GM19468 (cell line): ENCODE data around the gene VCAN.

Experiments used
- ATAC-seq: cut with Tn5 transposase; IDR thresholded peaks from one replicate; pipeline ENCODE4 v1.9.1; 2021; ENCODE audit warnings: mild to moderate bottlenecking, moderate library complexity, moderate number of reproducible peaks; ENCODE audit not compliant: unreplicated experiment; ENCODE audit errors: extremely low read depth

Gene VCAN

DNA sequence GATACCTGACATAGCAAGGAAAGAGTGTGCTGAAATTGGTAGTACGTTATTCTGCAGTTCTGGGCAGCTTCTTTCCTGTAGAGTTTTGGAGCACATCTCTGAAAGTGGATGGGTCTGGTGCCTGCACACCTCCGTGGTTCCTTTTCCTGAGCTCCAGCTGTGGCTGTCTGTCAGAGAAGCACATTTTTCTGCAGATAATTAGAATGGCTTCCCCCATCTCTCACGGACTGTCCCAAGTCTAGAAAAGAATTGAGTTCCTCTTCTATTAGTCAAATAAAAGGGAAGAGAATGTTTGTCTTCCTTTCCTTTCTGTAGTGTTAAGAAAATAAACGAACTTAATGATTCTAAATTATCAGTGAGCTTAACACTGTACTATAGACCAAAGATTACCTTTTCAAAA is 55.7 kb downstream of the VCAN start:
- ATAC-seq = no peak

DNA sequence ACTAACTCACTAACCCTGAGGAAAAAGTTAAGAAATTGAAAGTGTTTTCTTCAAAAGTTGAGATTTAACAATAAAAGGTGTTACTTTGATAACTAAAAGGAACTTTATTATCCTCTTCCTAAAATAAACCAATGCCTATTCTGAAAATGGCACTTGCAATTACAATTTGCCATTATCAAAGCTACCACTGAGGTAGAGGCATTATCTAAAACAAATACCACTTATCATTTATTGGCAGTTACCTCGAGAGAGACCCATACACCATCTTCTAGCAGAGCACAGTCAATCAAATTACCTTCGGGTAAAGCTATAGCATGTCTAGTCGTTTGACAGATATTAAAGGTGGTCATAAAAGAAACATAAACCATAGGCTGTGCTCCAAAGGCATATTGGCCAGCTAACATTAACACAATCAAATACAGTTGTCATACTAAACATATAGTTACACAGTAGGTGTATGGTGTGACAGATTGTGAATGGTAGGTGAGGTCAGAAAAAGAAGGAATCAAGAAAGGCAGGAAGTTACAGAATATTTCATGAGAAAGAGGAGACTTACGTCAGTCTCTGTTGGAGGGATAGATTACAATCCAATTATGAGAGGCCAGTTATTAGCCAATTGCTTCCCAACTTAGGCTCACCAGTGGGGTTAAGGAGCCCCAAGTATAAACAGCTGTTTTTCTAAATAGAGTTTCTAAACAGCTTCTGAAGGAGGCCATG is 56.3 kb downstream of the VCAN start:
- ATAC-seq = no peak

DNA sequence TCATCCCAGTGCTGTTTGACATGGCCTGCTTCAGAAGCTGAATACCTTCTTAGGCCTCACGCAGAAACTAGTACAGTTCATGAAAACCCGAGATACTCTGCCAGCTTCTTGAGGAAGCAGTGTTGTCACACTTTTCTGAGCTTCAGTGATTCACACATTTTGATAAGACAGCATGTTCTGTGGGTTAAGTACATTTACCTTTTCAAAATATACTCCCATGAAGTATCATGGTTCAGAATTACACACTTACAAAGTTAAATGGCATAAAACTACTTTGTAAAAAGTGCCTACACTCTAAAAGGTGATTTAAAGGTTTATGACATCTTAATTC is 56.9 kb downstream of the VCAN start:
- no peak for ATAC-seq

DNA sequence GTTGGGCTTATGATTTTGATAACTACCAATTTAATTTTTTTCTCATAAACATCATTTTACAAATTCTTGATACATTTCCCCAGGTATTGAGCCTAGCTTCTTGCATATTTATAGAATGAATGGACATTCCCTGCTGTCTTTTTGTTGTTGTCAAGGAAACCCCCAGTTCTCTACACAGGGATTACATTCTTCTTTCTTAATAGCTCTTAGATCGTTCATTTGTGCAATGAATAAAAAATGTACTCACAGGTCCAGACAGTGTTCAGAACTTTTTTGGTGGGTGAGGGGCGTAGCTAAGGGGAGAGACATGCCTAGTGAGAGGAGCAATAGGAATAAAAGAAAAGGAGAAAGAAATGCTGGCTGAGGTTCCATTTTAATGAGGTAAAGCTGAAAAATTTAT is 58.6 kb downstream of the VCAN start:
- ATAC-seq = no peak

DNA sequence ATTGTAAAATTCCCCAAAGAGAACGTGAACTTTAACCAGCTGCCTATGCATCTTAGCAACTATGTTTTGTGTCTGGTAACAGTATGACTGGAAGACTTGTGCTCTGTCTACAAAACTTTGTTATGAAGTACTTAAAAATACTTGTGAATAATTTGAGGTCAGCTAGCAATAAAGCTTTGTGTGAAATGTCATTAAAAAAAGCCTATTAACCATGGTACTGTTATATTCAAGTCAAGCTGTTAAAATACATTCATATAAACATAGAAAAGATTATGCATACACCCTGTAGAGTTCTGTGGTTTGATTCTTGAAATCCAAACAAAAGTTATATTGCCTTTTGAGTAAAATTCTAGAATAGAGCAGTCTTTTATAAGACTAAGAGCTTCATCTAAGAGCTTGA is 60.1 kb downstream of the VCAN start:
- ATAC-seq = no peak

DNA sequence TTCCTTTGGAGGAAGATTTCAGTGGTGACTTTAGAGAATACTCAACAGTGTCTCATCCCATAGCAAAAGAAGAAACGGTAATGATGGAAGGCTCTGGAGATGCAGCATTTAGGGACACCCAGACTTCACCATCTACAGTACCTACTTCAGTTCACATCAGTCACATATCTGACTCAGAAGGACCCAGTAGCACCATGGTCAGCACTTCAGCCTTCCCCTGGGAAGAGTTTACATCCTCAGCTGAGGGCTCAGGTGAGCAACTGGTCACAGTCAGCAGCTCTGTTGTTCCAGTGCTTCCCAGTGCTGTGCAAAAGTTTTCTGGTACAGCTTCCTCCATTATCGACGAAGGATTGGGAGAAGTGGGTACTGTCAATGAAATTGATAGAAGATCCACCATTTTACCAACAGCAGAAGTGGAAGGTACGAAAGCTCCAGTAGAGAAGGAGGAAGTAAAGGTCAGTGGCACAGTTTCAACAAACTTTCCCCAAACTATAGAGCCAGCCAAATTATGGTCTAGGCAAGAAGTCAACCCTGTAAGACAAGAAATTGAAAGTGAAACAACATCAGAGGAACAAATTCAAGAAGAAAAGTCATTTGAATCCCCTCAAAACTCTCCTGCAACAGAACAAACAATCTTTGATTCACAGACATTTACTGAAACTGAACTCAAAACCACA is 67.4 kb downstream of the VCAN start:
- peak; percentile 56 for ATAC-seq

DNA sequence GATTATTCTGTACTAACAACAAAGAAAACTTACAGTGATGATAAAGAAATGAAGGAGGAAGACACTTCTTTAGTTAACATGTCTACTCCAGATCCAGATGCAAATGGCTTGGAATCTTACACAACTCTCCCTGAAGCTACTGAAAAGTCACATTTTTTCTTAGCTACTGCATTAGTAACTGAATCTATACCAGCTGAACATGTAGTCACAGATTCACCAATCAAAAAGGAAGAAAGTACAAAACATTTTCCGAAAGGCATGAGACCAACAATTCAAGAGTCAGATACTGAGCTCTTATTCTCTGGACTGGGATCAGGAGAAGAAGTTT is 67.9 kb downstream of the VCAN start:
- no peak for ATAC-seq

DNA sequence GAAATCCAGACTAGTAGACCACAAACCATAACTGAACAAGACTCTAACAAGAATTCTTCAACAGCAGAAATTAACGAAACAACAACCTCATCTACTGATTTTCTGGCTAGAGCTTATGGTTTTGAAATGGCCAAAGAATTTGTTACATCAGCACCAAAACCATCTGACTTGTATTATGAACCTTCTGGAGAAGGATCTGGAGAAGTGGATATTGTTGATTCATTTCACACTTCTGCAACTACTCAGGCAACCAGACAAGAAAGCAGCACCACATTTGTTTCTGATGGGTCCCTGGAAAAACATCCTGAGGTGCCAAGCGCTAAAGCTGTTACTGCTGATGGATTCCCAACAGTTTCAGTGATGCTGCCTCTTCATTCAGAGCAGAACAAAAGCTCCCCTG is 68.6 kb downstream of the VCAN start:
- no peak for ATAC-seq

GRCh38 chr5:83540783-83541182 is 69.2 kb downstream of the VCAN start:
- no peak for ATAC-seq

DNA sequence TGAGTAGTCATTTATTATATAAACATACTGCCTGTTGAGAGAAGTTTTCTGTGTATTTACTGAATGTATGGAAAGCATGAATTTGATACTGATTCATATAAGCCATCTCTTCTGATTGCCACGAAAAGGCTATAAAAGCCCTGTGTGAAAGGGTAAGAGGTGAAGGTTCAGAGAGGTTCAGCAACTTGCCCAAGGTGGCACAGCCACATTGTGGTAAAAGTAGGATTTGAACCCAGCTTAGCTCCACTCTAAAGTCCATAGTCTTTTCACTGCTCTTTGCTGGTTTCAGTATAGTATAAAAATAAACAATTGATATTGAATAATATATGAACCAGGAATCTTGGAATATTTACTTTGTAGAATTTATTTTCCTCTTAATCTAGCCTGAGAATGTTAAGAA is 71.3 kb downstream of the VCAN start:
- no peak for ATAC-seq

DNA sequence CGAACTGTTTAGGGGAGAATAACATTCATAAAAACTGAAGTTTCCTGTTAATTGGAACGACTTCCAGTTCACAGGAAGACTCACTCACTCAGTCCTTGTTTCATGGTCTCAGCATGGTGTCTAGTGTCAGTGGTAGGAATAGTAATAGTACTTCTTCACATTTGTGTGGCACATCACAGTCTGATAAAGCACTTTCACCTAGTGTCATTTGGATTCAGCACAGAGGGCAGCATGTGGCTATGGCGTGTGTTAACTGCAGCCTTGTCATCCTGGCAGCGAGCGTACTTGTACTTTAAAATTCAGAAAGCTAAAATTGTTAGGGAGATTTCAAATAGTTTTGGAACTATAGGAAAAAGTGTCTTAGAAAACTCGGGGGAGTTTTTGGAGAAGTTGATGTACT is 72.4 kb downstream of the VCAN start:
- ATAC-seq = no peak

DNA sequence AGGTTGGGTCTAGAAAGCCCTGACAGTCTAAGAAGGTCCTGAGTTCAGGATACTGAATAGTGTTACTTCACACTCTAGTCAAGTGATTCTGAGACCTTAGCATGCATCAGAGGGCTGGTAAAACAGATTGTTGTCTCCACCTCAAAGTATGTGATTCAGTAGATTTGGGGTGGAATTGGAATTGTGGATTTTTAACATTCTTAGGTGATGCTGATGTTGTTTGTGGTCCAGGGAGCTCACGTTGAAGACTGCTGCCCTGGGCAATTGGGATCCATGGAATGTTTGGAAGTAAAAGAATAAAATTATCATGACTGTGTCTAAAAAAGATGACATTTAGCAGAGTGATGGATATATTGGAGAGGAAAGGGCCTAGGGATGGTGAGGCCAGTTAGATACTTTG is 75.6 kb downstream of the VCAN start:
- ATAC-seq = no peak

- no peak for ATAC-seq
Measured at GRCh38 chr5:83547889-83548288, 76.3 kb downstream of the VCAN start.

DNA sequence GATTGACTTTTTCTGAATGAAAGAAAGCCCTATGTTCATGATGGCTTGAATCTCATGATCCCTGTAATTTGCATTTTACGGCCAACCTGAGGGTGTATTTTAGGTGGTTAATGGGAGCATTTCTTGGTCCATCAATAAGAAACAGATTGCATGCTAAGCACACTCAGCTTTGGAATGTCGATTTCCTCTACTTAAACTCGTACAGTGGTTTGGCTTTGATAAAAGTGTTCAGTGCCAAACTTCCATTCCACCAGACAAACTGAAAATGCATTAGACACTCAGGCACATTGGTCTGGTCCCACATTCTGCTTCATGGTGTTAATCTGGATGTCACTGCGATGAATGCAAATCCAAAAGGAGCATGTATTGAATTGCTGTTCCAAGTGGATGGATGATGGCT is 77.0 kb downstream of the VCAN start:
- no peak for ATAC-seq

DNA sequence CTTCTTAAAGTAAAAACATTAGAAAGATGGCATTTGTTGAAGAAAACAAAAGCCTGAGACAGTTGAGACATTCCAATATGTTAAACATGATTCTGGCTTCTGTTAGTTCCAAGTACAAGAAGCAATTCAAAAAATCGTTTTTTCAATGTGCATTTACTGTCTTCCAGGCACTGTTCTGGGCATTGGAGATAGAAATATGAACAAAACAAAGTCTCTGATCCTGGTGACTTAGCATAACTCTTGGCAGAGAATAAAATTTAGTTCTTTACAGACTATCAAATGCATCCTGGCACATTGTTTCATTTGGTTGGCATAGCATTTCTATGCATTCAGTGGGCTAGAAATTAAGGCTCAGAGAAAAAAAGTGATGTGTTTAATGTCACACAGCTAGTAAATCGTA is 77.5 kb downstream of the VCAN start:
- no peak for ATAC-seq

GRCh38 chr5:83549674-83550073 is 78.1 kb downstream of the VCAN start:
- ATAC-seq = no peak

- ATAC-seq = no peak
Measured at GRCh38 chr5:83551821-83552220, 80.3 kb downstream of the VCAN start.

DNA sequence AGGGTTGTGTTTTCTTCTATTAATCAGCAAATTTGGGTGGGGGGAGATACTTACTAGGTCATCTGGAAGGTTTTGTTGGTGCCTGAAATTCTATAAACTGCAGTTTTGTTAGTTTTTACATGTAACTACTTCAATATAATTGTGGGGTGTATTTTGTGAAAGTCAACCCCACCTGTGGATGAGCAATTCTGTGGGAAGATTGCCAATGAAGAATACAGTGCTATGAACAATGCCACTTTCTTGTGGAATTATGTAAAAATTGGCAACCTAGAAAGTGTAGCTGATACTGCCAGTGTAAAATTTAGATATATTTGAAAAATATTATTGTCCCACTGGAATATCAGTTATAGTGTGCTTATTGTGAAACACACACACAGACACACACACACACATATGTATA is 80.7 kb downstream of the VCAN start:
- ATAC-seq = no peak

- no peak for ATAC-seq
Measured at GRCh38 chr5:83553000-83553486, 81.5 kb downstream of the VCAN start.

GRCh38 chr5:83554133-83554532 is 82.6 kb downstream of the VCAN start:
- no peak for ATAC-seq

DNA sequence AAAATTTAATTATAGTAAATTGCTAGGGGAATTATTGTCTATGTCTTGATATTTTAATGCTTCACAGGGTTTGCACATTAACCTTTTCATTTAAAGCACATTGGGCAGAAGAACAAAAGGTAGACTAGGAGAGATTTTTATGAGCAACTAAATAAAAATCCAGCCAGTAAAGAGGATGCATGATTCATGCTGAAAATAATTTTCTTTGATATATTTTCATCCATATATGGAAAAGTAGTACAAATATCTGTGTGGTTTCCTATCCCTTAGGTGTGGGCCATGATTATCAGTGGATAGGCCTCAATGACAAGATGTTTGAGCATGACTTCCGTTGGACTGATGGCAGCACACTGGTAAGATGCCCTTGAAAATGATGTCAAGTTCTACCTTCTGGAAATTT is 83.1 kb downstream of the VCAN start:
- no peak for ATAC-seq

- ATAC-seq = no peak
Measured at GRCh38 chr5:83555263-83555662, 83.7 kb downstream of the VCAN start.
